ENCODE data around the gene CDCA5. TPM values are rescaled to one million over a fixed set of nuclear protein-coding genes. Genes with fewer than 3 reads are reported as not detected.
A peak's percentile ranks its signal among the peaks of the same experiment; 100 is the strongest.

The CDCA5 gene
- total RNA-seq, 1 experiment from 2014 or later, result 92.9 TPM

DNA sequence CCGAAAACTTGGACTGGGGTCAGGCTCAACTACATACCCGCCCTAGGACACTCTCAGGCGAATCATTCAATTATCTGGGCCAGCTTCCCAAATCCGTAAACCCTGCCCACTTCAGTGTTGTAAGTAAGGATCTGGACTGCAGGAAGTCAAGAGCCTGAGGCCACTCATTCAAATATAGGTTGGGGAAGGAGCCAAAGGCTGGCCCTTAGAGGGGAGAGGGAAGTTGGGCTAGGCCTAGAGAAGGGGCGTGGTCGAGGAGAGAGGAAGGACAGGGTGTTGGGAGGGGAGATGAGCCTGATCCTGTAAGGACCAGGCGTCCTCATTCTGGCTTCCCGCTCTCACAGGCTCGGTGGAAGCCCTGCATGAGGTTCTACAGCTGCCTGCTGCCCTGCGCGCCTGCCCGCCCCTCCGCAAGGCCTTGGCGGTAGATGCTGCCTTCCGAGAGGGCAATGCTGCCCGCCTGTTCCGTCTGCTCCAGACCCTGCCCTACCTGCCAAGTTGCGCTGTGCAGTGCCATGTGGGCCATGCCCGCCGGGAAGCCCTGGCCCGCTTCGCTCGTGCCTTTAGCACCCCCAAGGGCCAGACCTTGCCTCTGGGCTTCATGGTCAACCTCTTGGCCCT lies 39.8 kb downstream of the CDCA5 start:
- Histone ChIP-seq H3K4me1 (ENCODE audit: control insufficient read depth, insufficient read depth, low read length) (peaks cover 16% of the 10 kb centered on the region), H3K27ac (ENCODE audit: low read length) (no peak overlapping the region), H3K36me3 (ENCODE audit: control insufficient read depth, insufficient read depth, low read length) (no peaks in the 10 kb centered on the region), H3K4me3 (ENCODE audit: low read depth in 2 of 2, low read length in 2 of 2) (no peak overlapping the region), H3K9me3 (ENCODE audit: control insufficient read depth, insufficient read depth, low read depth, low read length) (no peaks in the 10 kb centered on the region), H3K27me3 (ENCODE audit: control insufficient read depth, insufficient read depth, low read length) (no peaks in the 10 kb centered on the region)
- DNase-seq (ENCODE audit: low read depth, low spot score) (no peak), ATAC-seq (no peak)
- intact Hi-C loops (cut with micrococcal nuclease; ENCODE audit: unreplicated experiment), result no loop called here
- ChIA-PET POLR2A (no interaction called here), CTCF (interaction anchor here (0.6 kb wide), 1 partner anchor 22 kb away, joined by 5 read pairs; no protein-coding TSS in a partner anchor)
- in situ Hi-C loops (cut with HindIII; ENCODE audit: low pct_unique_long_range_greater_than_20kb, low sequenced_read_pairs), result no loop called here
- BruUV-seq (replicated peaks), result no TSS peak
- TF ChIP-seq, protein P1, sequence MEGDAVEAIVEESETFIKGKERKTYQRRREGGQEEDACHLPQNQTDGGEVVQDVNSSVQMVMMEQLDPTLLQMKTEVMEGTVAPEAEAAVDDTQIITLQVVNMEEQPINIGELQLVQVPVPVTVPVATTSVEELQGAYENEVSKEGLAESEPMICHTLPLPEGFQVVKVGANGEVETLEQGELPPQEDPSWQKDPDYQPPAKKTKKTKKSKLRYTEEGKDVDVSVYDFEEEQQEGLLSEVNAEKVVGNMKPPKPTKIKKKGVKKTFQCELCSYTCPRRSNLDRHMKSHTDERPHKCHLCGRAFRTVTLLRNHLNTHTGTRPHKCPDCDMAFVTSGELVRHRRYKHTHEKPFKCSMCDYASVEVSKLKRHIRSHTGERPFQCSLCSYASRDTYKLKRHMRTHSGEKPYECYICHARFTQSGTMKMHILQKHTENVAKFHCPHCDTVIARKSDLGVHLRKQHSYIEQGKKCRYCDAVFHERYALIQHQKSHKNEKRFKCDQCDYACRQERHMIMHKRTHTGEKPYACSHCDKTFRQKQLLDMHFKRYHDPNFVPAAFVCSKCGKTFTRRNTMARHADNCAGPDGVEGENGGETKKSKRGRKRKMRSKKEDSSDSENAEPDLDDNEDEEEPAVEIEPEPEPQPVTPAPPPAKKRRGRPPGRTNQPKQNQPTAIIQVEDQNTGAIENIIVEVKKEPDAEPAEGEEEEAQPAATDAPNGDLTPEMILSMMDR (IDR thresholded peaks at IDR 0.05), result no peak
- TF ChIP-seq TCF7L2 (IDR thresholded peaks at IDR 0.05; ENCODE audit: low read depth, low read length) (no peak), POLR2AphosphoS5 (IDR thresholded peaks at IDR 0.05; ENCODE audit: low read depth, low read length) (no peak), SIN3A (IDR thresholded peaks at IDR 0.05; ENCODE audit: borderline replicate concordance, insufficient read depth, low read depth, low read length) (no peak)
- TF ChIP-seq, protein P2, sequence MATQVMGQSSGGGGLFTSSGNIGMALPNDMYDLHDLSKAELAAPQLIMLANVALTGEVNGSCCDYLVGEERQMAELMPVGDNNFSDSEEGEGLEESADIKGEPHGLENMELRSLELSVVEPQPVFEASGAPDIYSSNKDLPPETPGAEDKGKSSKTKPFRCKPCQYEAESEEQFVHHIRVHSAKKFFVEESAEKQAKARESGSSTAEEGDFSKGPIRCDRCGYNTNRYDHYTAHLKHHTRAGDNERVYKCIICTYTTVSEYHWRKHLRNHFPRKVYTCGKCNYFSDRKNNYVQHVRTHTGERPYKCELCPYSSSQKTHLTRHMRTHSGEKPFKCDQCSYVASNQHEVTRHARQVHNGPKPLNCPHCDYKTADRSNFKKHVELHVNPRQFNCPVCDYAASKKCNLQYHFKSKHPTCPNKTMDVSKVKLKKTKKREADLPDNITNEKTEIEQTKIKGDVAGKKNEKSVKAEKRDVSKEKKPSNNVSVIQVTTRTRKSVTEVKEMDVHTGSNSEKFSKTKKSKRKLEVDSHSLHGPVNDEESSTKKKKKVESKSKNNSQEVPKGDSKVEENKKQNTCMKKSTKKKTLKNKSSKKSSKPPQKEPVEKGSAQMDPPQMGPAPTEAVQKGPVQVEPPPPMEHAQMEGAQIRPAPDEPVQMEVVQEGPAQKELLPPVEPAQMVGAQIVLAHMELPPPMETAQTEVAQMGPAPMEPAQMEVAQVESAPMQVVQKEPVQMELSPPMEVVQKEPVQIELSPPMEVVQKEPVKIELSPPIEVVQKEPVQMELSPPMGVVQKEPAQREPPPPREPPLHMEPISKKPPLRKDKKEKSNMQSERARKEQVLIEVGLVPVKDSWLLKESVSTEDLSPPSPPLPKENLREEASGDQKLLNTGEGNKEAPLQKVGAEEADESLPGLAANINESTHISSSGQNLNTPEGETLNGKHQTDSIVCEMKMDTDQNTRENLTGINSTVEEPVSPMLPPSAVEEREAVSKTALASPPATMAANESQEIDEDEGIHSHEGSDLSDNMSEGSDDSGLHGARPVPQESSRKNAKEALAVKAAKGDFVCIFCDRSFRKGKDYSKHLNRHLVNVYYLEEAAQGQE (IDR thresholded peaks at IDR 0.05; ENCODE audit: insufficient read depth in 1 of 2, low read depth in 2 of 2, low read length in 1 of 2), result no peak

DNA sequence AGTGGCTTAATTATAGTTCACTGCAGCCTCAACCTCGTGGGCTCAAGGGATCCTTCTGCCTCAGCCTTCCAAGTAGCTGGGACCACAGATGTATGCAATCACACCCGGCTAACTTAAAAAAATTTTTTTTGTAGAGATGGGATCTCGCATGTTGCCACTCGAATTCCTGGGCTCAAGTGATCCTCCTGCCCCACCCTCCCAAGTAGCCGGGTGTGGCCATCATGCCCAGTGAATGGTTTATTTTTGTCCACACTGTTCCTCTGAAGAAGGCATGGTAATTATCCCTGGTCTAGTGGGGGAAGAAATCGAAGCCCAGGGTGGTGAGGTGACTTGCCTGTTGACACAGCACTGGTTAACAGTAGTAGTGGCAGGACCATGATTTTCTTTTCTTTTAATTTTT lies 40.9 kb downstream of the CDCA5 start:
- H3K9me3 ChIP-seq (ENCODE audit: control insufficient read depth, insufficient read depth, low read depth, low read length), result no peaks in the 10 kb centered on the region
- H3K4me3 ChIP-seq (ENCODE audit: low read depth in 2 of 2, low read length in 2 of 2), result no peak overlapping the region
- in situ Hi-C loops (cut with HindIII; ENCODE audit: low pct_unique_long_range_greater_than_20kb, low sequenced_read_pairs), result no loop called here
- no peaks in the 10 kb centered on the region for H3K36me3 ChIP-seq (ENCODE audit: control insufficient read depth, insufficient read depth, low read length)
- H3K4me1 ChIP-seq (ENCODE audit: control insufficient read depth, insufficient read depth, low read length), result peaks cover 16% of the 10 kb centered on the region
- ChIA-PET CTCF (no interaction called here), POLR2A (no interaction called here)
- peak overlapping the region; percentile 45 for H3K27ac ChIP-seq (ENCODE audit: low read length)
- ATAC-seq (no peak), DNase-seq (ENCODE audit: low read depth, low spot score) (no peak)
- TF ChIP-seq POLR2AphosphoS5 (IDR thresholded peaks at IDR 0.05; ENCODE audit: low read depth, low read length) (no peak), SIN3A (IDR thresholded peaks at IDR 0.05; ENCODE audit: borderline replicate concordance, insufficient read depth, low read depth, low read length) (no peak), TCF7L2 (IDR thresholded peaks at IDR 0.05; ENCODE audit: low read depth, low read length) (no peak)
- TF ChIP-seq, protein P2 (IDR thresholded peaks at IDR 0.05; ENCODE audit: insufficient read depth in 1 of 2, low read depth in 2 of 2, low read length in 1 of 2), result no peak
- TF ChIP-seq, protein P1 (IDR thresholded peaks at IDR 0.05), result no peak
- intact Hi-C loops (cut with micrococcal nuclease; ENCODE audit: unreplicated experiment), result no loop called here
- no peaks in the 10 kb centered on the region for H3K27me3 ChIP-seq (ENCODE audit: control insufficient read depth, insufficient read depth, low read length)
- BruUV-seq (replicated peaks), result no TSS peak

All from Panc1 (cell line).